H1 (cell line): ENCODE results near the gene ARAP2. TPM values are rescaled to one million over a fixed set of nuclear protein-coding genes. Genes with fewer than 3 reads are reported as not detected.

Experiments
- CTCF ChIA-PET: fragments of 300-600 bp; sonication (Branson Sonifier 250); formaldehyde crosslinking; loops from one replicate; lab custom pipeline; 2021; ENCODE audit not compliant: partially characterized antibody; lab: Charles Lee
- POLR2A ChIA-PET: fragments of 300-600 bp; sonication (Branson Sonifier 250); formaldehyde crosslinking; loops from one replicate; lab custom pipeline; 2021; ENCODE audit warnings: inconsistent platforms; ENCODE audit not compliant: partially characterized antibody; lab: Charles Lee
- DNase-seq, 2 experiments: peaks; one replicate each; pipeline versions ENCODE4 v3.0.0 to v3.0.0-alpha.2; 2010 to 2022; ENCODE audit warnings: low spot score in 2 of 2, low read depth in 1 of 2, mixed read lengths in 1 of 2
- FAIRE-seq: peaks from 2 replicates; lab custom pipeline; 2011; peaks lifted over from hg19 to GRCh38; lab: Jason Lieb, UNC
- H2AFZ ChIP-seq: 2 replicates; pipeline ENCODE4 v1.8.1; 2012; ENCODE audit warnings: low read length, inconsistent platforms
- H2AK5ac ChIP-seq: 2 replicates; pipeline ENCODE4 v1.6.1; 2013; ENCODE audit warnings: low read depth, low read length
- H2BK120ac ChIP-seq: replicated peaks from 2 replicates; pipeline ENCODE3; 2013; ENCODE audit warnings: low read depth, low read length, inconsistent platforms
- H2BK12ac ChIP-seq: 2 replicates; pipeline ENCODE4 v1.6.1; 2013; ENCODE audit warnings: low read depth, low read length
- H2BK15ac ChIP-seq: 2 replicates; pipeline ENCODE4 v1.6.1; 2013; ENCODE audit warnings: low read length
- H2BK20ac ChIP-seq: 2 replicates; pipeline ENCODE4 v1.6.1; 2013; ENCODE audit warnings: low read length
- H2BK5ac ChIP-seq: 2 replicates; pipeline ENCODE4 v1.6.1; 2013; ENCODE audit warnings: low read depth, low read length
- H3K14ac ChIP-seq: 2 replicates; pipeline ENCODE4 v1.6.1; 2013; ENCODE audit warnings: inconsistent platforms; ENCODE audit not compliant: insufficient read length
- H3K18ac ChIP-seq: 2 replicates; pipeline ENCODE4 v1.6.1; 2013; ENCODE audit warnings: low read length; ENCODE audit errors: extremely low read depth
- H3K23ac ChIP-seq: 2 replicates; pipeline ENCODE4 v1.6.1; 2013; ENCODE audit warnings: inconsistent platforms; ENCODE audit not compliant: insufficient read length
- H3K23me2 ChIP-seq: 2 replicates; pipeline ENCODE4 v1.6.1; 2013; ENCODE audit warnings: low read depth, low read length
- H3K27ac ChIP-seq: 2 replicates; pipeline ENCODE4 v1.6.1; 2011; ENCODE audit warnings: low read depth, low read length, inconsistent platforms
- H3K27me3 ChIP-seq, 4 experiments: replicated peaks in 1 of 4; 1 replicate in 1 of 4; 2 replicates in 3 of 4; pipeline versions ENCODE4 v1.6.1 to v1.8.1; 2011 to 2013; ENCODE audit warnings: low read length in 3 of 4, mild to moderate bottlenecking in 3 of 4, inconsistent platforms in 2 of 4, mixed read lengths in 2 of 4, moderate library complexity in 1 of 4; ENCODE audit not compliant: control insufficient read depth in 3 of 4, insufficient read depth in 3 of 4; ENCODE audit errors: extremely low read depth in 1 of 4
- H3K36me3 ChIP-seq, 4 experiments: 2 replicates each; pipeline versions ENCODE4 v1.6.1 to v1.8.1; 2011 to 2013; ENCODE audit warnings: mild to moderate bottlenecking in 4 of 4, low read length in 3 of 4, moderate library complexity in 2 of 4, control low read depth in 1 of 4, inconsistent platforms in 1 of 4; ENCODE audit not compliant: insufficient read depth in 4 of 4, control insufficient read depth in 2 of 4
- H3K4ac ChIP-seq: replicated peaks from 2 replicates; pipeline ENCODE3; 2013; ENCODE audit warnings: low read length, low read depth, mixed read lengths, inconsistent platforms; ENCODE audit not compliant: insufficient read length
- H3K4me1 ChIP-seq, 4 experiments: replicated peaks in 1 of 4; 1 replicate in 1 of 4; 2 replicates in 3 of 4; pipeline versions ENCODE4 v1.6.1 to v1.8.1; 2011 to 2013; ENCODE audit warnings: low read length in 3 of 4, inconsistent platforms in 2 of 4, mixed read lengths in 1 of 4; ENCODE audit not compliant: insufficient read depth in 4 of 4, control insufficient read depth in 3 of 4
- H3K4me2 ChIP-seq, 2 experiments: 2 replicates each; pipeline versions ENCODE4 v1.6.1 to v1.8.1; 2011 to 2013; ENCODE audit warnings: low read depth in 2 of 2, low read length in 2 of 2, control low read depth in 1 of 2, inconsistent platforms in 1 of 2, mild to moderate bottlenecking in 1 of 2; ENCODE audit not compliant: insufficient read depth in 1 of 2
- H3K4me3 ChIP-seq, 4 experiments: fragments of 200-600, 300-600 bp in 1 of 4; sonication (generic), shearing (Covaris generic), sonication (Bioruptor Twin) in 1 of 4; 2 replicates each; pipeline versions ENCODE4 v1.5.1 to v1.8.1; 2011 to 2016; ENCODE audit warnings: low read length in 4 of 4, low read depth in 3 of 4, control low read depth in 2 of 4, inconsistent platforms in 2 of 4, mild to moderate bottlenecking in 2 of 4, mixed read lengths in 1 of 4, moderate library complexity in 1 of 4; ENCODE audit not compliant: insufficient read depth in 2 of 4; ENCODE audit errors: extremely low read depth in 1 of 4
- H3K56ac ChIP-seq: replicated peaks from 2 replicates; pipeline ENCODE3; 2013; ENCODE audit warnings: low read depth, mild to moderate bottlenecking, mixed read lengths, low read length, inconsistent platforms; ENCODE audit not compliant: insufficient read length
- H3K79me1 ChIP-seq: 2 replicates; pipeline ENCODE4 v1.6.1; 2013; ENCODE audit warnings: low read depth, low read length, control low read depth
- H3K79me2 ChIP-seq, 2 experiments: 2 replicates each; pipeline versions ENCODE4 v1.6.1 to v1.8.1; 2012 to 2013; ENCODE audit warnings: low read length in 2 of 2, mild to moderate bottlenecking in 2 of 2, inconsistent platforms in 1 of 2; ENCODE audit not compliant: insufficient read depth in 2 of 2, control insufficient read depth in 1 of 2
- H3K9ac ChIP-seq, 4 experiments: replicated peaks in 1 of 4; 1 replicate in 1 of 4; 2 replicates in 3 of 4; pipeline versions ENCODE4 v1.6.1 to v1.8.1; 2011 to 2013; ENCODE audit warnings: low read depth in 3 of 4, low read length in 3 of 4, control low read depth in 2 of 4, mild to moderate bottlenecking in 2 of 4, moderate library complexity in 2 of 4, inconsistent platforms in 1 of 4; ENCODE audit errors: extremely low read depth in 1 of 4
- H3K9me3 ChIP-seq, 2 experiments: 2 replicates each; pipeline versions ENCODE4 v1.6.1 to v1.8.1; 2012 to 2013; ENCODE audit warnings: mild to moderate bottlenecking in 2 of 2, moderate library complexity in 2 of 2, control low read depth in 1 of 2, inconsistent platforms in 1 of 2, low read depth in 1 of 2, low read length in 1 of 2, mixed read lengths in 1 of 2; ENCODE audit not compliant: insufficient read depth in 2 of 2
- H4K20me1 ChIP-seq, 2 experiments: replicated peaks in 1 of 2; 2 replicates each; pipeline versions ENCODE3 to v1.8.1; 2011 to 2013; ENCODE audit warnings: inconsistent platforms in 2 of 2, low read length in 2 of 2, mild to moderate bottlenecking in 1 of 2; ENCODE audit not compliant: insufficient read depth in 2 of 2, control insufficient read depth in 1 of 2
- H4K5ac ChIP-seq: 2 replicates; pipeline ENCODE4 v1.6.1; 2013; ENCODE audit warnings: low read length, low read depth, mixed read lengths, inconsistent platforms; ENCODE audit not compliant: insufficient read length
- H4K8ac ChIP-seq: 2 replicates; pipeline ENCODE4 v1.8.0; 2013; ENCODE audit warnings: mild to moderate bottlenecking, moderate library complexity, low read length, inconsistent platforms; ENCODE audit not compliant: insufficient read depth; ENCODE audit errors: extremely low read depth
- H4K91ac ChIP-seq: replicated peaks from 2 replicates; pipeline ENCODE3; 2013; ENCODE audit warnings: low read length, mixed read lengths, inconsistent platforms; ENCODE audit not compliant: insufficient read length
- CHD1 ChIP-seq: IDR thresholded peaks from 2 replicates; pipeline ENCODE4 v1.6.1; 2012; ENCODE audit warnings: low read depth, low read length, improper control_type of control experiment
- WGBS, 2 experiments: shearing (Covaris generic) in 1 of 2; methylation state at CpG; one replicate each; pipeline versions ENCODE4 v1.1.6 to v1.1.7; 2013 to 2015; ENCODE audit warnings: low lambda C conversion rate in 2 of 2, mixed read lengths in 2 of 2, inconsistent platforms in 1 of 2, low coverage in 1 of 2, missing lambda C conversion rate in 1 of 2; ENCODE audit not compliant: insufficient replicate concordance in 2 of 2, insufficient coverage in 1 of 2, insufficient read length in 1 of 2; ENCODE audit errors: extremely low coverage in 1 of 2, missing lambda C conversion rate in 1 of 2; 5-methylcytosine and 5-hydroxymethylcytosine counted together
- polyA plus RNA-seq, 7 experiments: library from polyadenylated mRNA; depleted of rRNA in 3 of 7; stranded (reverse) in 5 of 7; unstranded in 2 of 7; fragments of >200 nt in 5 of 7; fragments of 200-250 nt in 2 of 7; gene quantifications; 1 replicate in 5 of 7; 2 replicates in 1 of 7; 4 replicates in 1 of 7; pipeline versions ENCODE4 v1.2.1 to v1.2.3, GENCODE V29; 2011 to 2013; ENCODE audit warnings: missing spikeins in 2 of 7, mixed read lengths in 2 of 7
- total RNA-seq: library from RNA; stranded (reverse); fragmentation: NEBNext Ultra II Directional; extraction: Animal tissue kit (Norgen Biotek cat#: 25700); gene quantifications from 2 replicates; pipeline ENCODE4 v1.2.1, GENCODE V29; 2021

Gene ARAP2
- total and polyA plus RNA-seq, 2 of the 8 experiments (the other 6 are each of a cell fraction or from before 2014, with no cell fraction given), result 0.15 to 2.3 TPM

DNA sequence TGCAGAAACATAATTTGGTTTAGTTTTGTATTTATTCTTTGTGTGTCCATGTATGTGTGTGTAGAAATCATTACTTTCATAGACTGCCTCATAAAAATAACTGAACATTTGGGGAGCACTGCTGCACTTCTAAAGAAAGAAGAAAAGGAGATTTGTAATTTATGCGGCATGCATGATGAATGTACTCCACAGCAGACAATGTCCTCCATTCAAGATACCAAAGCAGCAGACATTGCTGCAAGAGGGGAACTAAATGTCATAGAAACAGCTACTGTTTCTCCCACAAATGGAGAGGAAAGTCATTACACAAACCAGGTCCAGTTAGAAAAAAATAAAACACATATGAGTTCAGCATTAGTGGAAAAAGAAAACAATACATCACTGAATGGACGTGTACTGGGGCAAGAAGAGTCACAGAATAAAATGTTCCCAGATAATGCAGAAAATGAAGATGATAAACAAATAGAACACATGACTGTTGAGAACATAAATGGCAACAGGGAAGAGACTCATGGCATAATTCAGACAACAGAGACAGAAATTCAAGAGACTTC, 39.7 kb upstream of the ARAP2 start:
- 86% methylated on average over 2 of the region's 2 CpGs; no CpG with 5 or more reads in 1 of the 2 experiments for WGBS, 2 experiments
- Histone ChIP-seq H2BK5ac (no peak overlapping the region), H3K9ac (no peak overlapping the region), H2AFZ (no peak overlapping the region), H4K20me1 (no peaks in the 10 kb centered on the region), H3K79me1 (no peaks in the 10 kb centered on the region), H3K36me3 (no peaks in the 10 kb centered on the region), H3K9me3 (no peaks in the 10 kb centered on the region), H2BK15ac (no peak overlapping the region), H3K27ac (no peak overlapping the region), H3K4ac (no peak overlapping the region), H3K23ac (no peak overlapping the region), H3K23me2 (no peaks in the 10 kb centered on the region), H3K14ac (no peak overlapping the region), H2BK120ac (no peak overlapping the region), H3K4me2 (no peak overlapping the region), H2AK5ac (no peak overlapping the region), H3K56ac (no peak overlapping the region), H3K4me3 (no peak overlapping the region), H2BK20ac (no peak overlapping the region), H2BK12ac (no peak overlapping the region), H4K91ac (no peak overlapping the region), H4K8ac (no peak overlapping the region), H3K4me1 (peaks cover 0 to 4% (median under 1%) of the 10 kb centered on the region in 4 experiments; a peak in 1 of 7 replicates), H3K18ac (no peak overlapping the region)
- ChIA-PET POLR2A (no interaction called here), CTCF (no interaction called here)
- no peak for FAIRE-seq
- no peak for TF ChIP-seq CHD1
- TF ChIP-seq, all 59 proteins: peak for 0
- DNase-seq, result no peak
- no peaks in the 10 kb centered on the region for H3K27me3 ChIP-seq
- H4K5ac ChIP-seq, result no peak overlapping the region
- H3K79me2 ChIP-seq, result no peaks in the 10 kb centered on the region
